IPS-NIHi7 (cell line): ENCODE measurements around the gene CD8B.
"Not testable (repeated sequence)": the region's sequence is repeated elsewhere in the genome, so short reads cannot be mapped to it uniquely, and the experiment has no call there.

Source experiments
- DNase-seq: peaks from one replicate; pipeline ENCODE4 v3.0.0; 2012; ENCODE audit warnings: mixed read lengths; ENCODE audit errors: extremely low spot score

Gene CD8B

DNA sequence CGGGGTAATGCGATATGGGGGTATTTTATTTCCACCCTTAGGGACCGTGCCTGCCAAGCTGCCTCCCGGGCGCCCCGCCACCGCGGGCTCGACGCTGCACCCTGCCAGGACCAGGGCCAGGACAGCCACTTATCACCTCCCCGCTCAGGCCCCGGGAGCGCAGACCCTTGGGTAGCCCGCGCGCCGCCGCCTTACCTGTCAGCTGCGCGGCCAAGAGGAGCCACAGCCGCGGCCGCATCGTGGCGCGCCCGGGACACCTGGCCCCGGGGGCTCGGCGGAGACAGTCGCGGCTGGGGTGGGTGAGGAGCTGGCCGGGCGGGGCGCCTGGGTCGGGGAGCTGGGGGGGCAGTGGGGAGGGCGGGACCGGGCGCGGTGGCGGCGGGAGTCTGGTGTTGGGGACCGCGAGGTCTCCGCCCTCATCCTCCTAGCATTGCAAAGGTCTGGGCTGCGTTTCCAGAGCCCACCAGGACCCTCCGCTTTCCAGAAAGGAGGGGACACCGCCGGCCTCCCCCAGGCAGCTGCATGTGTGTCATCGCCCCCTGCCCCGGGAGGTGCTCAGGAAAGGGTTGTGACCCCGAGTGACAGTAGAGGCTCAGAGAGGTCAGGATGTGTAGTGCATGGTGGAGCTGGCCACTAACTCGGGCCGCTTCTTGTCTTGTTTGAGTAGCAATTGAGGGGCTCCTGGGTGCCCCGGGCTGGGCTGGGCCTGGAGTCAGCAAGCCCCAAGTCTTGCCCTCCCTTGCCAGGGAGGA, at the start of gene CD8B:
Gene CD8B, minus strand, starts transcription at position 259 of the 752 bp plus-strand sequence. Its CDS starts 21 bp downstream, at position 238.
- peak; percentile 16 for DNase-seq

DNA sequence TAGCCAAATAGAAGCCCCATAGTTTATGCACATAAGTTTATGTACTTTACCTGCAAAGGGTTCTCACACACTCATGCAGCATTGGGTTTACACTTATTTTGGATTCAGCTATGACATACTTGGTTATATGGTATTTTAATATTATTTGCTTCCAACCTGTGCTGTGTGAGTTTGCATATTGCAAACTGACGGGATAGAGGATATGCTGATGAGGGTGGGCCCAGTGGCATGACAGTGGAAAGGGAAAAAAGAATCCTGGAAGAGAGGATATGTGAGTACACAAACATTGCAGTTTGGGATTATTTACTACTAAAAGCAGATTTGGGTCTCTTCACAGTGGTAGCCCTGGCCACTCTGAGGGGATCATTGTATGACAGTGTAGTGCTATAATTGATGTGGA, 44.2 kb upstream of the CD8B start:
- not testable (repeated sequence) for DNase-seq

GRCh38 chr2:86900687-86901086, 39.0 kb upstream of the CD8B start:
- DNase-seq: not testable (repeated sequence)

GRCh38 chr2:86886026-86886425, 24.3 kb upstream of the CD8B start:
- DNase-seq: not testable (repeated sequence)

- not testable (repeated sequence) for DNase-seq
Measured at GRCh38 chr2:86882865-86883264, 21.2 kb upstream of the CD8B start.

GRCh38 chr2:86882118-86882665, 20.5 kb upstream of the CD8B start:
- not testable (repeated sequence) for DNase-seq

GRCh38 chr2:86878986-86879385, 17.3 kb upstream of the CD8B start:
- DNase-seq: not testable (repeated sequence)

DNA sequence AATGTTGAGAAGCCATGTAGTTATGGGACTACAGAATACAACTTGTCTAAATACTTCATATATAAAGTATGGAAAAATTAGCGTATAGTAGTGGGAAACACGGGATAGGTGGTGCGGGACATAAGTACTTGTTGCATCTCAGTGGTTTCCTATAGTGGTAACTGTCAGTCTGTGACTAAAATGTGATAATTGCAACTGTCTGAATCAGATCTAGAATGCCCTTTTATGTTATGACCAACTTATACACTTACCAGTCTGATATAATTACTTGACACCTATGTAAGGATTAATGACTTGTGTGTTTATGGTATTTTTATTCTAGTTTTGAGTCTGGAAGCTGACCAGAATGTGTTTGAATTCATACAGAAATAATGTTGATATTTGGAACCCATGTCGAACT, 9.3 kb upstream of the CD8B start:
- DNase-seq: not testable (repeated sequence)

DNA sequence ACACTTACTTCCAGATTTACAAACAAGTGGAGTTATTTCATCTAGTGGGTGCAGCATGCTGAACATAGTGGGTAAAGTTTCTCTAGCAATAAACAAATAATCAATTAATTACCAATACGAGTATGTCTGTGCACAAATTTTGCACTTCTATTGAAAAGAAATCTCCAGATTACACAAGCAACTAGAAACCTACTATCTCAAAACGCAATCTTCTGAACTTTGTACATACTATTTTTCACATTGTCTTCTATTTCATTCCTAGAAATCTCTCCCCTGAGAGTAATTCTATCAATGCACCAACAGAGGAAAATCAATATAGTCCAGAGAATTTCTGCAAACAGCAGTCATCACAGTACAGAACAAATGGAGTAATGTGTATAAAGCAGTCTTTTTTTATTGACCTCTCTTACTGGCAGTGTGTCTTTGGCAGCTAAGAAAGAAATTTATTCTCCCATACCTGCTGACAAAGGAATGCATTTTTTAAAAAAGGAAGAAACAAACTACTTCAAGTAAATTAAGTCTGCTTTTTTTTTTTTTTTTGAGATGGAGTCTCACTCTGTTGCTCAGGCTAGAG, 7.3 kb upstream of the CD8B start:
- DNase-seq: not testable (repeated sequence)

GRCh38 chr2:86862380-86862703, 656 bp upstream of the CD8B start:
- DNase-seq: not testable (repeated sequence)

DNA sequence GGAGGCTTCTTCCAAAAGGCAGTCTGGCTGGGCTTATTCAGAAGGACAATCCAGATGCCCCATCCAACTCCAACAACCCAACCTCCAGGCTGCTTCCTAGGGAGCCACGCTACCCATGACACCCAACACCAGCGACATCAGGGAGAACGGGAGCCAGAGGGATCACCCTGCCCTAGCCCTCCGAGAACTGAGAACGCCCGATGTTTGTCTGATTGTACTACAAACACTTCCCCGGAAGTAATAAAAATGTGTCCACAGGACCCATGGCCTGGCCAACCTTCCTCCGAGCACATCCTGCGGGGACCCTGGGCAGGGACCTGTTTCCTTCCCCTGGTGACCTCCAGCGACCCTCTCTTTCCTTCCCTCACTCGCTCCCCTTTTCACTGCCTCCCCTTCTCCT, 511 bp downstream of the CD8B start:
- not testable (repeated sequence) for DNase-seq

DNA sequence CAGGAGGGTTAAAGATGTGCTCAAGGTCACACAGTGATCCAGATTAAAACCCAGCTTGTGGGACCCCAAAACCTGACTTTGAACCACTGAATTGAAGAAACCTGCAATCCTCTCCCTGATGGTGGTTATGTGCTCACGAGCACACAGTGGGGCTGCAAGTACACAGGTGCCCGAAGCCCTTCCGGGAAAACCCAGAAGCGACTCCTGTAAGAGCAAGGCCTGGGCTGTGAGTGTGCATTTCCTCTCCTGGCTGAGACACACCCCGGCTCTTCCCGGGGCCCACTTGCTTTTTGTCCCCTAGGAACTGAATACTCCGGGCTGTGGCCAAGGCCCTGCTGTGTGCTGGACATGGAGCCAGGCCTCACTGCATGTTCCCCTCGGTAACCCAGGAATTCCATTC, 1.1 kb downstream of the CD8B start:
- not testable (repeated sequence) for DNase-seq

DNA sequence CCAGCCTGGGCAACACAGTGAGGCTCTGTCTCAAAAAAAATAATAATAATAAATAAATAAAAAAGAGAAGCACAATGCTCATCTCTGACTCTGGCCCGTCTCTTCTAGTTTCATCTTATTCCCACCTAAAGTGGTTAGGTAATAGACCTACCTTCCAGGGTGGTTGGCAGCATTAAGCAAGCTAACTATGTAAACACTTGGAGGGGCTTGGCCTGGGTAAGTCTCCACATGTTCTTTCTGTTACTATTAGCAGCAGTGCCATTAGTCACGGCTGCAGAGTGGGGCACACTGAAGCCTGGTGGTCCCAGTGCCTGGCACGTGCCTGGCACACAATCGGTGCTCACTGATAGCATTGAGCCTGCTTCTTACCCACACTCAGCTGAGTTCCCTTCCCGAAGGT, 4.0 kb downstream of the CD8B start:
- DNase-seq: not testable (repeated sequence)

DNA sequence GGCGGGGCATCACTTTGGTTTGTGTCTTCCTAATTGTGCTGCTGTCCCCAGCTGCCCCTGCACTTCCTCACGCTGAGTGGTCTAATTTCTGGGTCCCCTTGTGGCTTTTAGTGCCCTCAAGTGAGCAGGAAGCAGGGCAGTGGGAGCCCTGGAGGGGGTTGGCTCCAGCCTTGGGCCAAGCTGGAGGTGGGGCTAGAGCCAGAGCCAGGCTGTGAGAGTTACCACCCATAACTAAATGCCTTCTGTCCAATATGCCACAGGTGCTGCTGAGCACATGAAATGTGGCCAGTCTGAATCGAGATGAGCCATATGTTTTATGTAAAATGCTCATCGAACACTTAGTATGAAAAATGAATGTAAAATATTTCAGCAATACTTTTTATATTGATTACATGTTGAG, 5.2 kb downstream of the CD8B start:
- DNase-seq: not testable (repeated sequence)

DNA sequence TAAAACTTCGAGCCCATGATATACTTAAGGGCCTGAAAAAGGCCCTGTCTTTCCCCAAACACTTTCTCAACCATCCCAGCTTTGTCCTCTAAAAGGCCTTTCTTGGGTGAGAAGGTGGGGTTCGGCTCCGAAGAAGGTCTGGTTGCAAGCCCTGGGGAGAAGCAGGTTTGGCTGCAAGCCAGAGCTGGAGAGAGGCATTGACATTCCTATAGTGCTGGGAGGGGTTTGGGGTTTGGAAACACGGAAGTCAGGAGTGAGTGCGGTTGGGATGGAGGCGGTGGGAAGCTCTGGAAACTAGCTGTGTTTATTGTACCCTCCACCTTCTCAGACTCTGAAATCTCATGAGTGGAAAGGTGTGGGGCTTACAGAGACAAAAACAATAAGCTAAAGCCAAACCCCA, 5.7 kb downstream of the CD8B start:
- peak; percentile 41 for DNase-seq

DNA sequence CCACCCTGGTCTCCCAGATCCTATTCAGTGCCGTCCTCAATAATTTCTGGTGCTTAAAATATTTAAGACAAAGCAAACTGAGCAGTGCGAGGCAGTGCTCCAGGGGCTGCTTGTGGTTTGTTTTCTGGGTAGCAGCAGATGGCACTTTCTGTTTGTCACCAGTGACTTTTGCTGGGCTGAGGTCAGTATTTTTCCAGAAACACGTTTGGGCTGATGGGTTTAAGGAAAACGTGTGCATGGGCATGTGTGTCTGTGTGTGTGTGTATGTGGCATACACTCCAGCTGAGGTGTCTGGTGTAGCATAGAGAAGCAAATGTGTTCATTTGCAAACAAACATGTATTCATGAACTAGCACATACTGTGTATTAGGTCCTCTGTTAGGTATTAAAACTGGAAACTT, 10.1 kb downstream of the CD8B start:
- DNase-seq: not testable (repeated sequence)

DNA sequence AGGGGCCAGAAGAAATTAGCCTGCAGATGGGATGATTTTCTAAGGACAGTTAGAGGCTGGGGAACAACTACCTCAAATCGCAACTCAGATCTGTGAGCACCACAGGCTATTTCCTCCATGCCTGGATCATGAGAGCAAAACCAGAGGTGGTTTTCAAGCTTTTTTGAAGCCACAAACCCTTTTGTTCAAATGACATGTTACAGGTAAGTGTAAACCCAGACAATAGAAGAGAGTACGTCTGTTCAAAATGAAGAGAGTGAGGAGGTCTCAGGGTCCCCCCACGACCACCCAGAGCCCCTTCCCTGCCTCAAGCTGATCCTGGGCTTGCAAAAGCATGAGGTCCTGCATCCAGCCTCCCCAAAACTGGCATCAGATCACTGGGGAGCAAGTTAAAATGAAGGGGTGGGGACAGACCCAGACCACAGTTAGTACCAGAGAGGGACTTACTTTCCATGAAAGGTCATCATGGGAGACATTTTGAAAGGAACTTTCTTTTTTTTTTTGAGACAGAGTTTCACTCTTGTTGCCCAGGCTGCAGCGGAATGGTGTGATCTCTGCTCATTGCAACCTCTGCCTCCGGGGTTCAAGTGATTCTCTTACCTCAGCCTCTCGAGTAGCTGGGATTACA, 19.0 kb downstream of the CD8B start:
- not testable (repeated sequence) for DNase-seq

GRCh38 chr2:86841330-86841729, 20.4 kb downstream of the CD8B start:
- not testable (repeated sequence) for DNase-seq

- not testable (repeated sequence) for DNase-seq
Measured at GRCh38 chr2:86839871-86840548, 21.7 kb downstream of the CD8B start.

DNA sequence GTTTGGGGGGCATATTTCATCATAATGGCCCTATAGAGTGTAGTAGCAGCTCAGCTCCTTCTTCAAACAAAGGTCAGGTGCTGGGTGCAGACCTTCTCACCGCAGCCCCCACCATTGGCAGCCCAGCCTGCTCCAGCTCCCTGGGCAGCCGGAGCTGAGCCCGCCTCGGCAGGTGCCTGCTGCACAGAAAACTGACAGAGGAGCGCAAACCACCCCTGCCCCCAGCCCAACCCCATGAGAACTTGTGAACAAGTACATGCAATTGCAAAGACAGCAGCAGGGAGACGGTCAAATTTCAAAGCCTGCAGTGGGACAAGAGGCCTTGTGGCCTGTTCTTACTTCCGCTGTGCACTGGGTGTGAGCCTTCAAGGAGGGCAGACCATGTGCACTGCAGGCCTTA, 22.2 kb downstream of the CD8B start:
- DNase-seq: not testable (repeated sequence)

DNA sequence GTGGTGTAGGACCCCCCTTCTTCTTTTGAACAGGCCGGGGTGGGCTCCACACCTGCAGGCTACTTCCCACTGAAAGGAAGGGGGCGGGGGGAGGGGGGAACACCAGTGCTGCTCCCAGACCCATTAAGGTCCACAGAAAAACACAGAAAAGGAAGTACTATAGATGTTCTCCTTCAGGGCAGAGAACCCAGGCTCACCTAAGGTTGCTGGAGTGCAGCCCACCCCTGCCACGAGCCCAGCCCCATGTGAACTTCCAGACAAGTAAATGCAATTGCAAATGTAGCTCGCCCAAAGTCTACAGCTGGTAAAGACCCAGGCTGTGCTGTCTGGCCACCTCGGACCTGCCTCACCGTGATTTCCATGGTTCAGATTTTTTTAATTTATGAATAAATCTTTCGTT, 24.0 kb downstream of the CD8B start:
- not testable (repeated sequence) for DNase-seq
